ENCODE results near the gene UNC93B1. TPM values are rescaled to one million over a fixed set of nuclear protein-coding genes. Genes with fewer than 3 reads are reported as not detected.

Gene UNC93B1
- total RNA-seq, 1 donor from 2014 or later: 79.5 TPM

- ATAC-seq: peak; percentile 61
Observed at GRCh38 chr11:68020575-68020974, 16.7 kb upstream of the UNC93B1 start.

GRCh38 chr11:68019486-68019885, 15.6 kb upstream of the UNC93B1 start:
- intact Hi-C loops (cut with DNase I): no loop called here
- Histone ChIP-seq H3K27me3 (no peaks in the 10 kb centered on the region), H3K27ac (no peak overlapping the region), H3K9me3 (no peaks in the 10 kb centered on the region), H3K36me3 (peaks cover 18% of the 10 kb centered on the region), H3K4me1 (peaks cover 16% of the 10 kb centered on the region), H3K4me3 (no peak overlapping the region)
- TF ChIP-seq CTCF (IDR thresholded peaks at IDR 0.05): no peak
- DNase-seq (no peak), ATAC-seq (no peak)

More at GRCh38 chr11:68020575-68020974, 16.7 kb upstream of the UNC93B1 start:
- no peak overlapping the region for H3K27ac ChIP-seq
- H3K4me1 ChIP-seq: peaks cover 9% of the 10 kb centered on the region
- DNase-seq: no peak
- H3K9me3 ChIP-seq: no peaks in the 10 kb centered on the region
- no peaks in the 10 kb centered on the region for H3K27me3 ChIP-seq
- peaks cover 27% of the 10 kb centered on the region for H3K36me3 ChIP-seq
- no peak overlapping the region for H3K4me3 ChIP-seq
- TF ChIP-seq CTCF (IDR thresholded peaks at IDR 0.05): peak; percentile 30
- intact Hi-C loops (cut with DNase I): no loop called here

GRCh38 chr11:68018730-68019190, 14.9 kb upstream of the UNC93B1 start:
- no peak for ATAC-seq
- H3K9me3 ChIP-seq: no peaks in the 10 kb centered on the region
- no peak for DNase-seq
- no peak for TF ChIP-seq CTCF (IDR thresholded peaks at IDR 0.05)
- intact Hi-C loops (cut with DNase I): no loop called here
- H3K27ac ChIP-seq: no peak overlapping the region
- peaks cover 11% of the 10 kb centered on the region for H3K36me3 ChIP-seq
- no peak overlapping the region for H3K4me3 ChIP-seq
- peaks cover 23% of the 10 kb centered on the region for H3K4me1 ChIP-seq
- H3K27me3 ChIP-seq: no peaks in the 10 kb centered on the region

- ATAC-seq: no peak
- Histone ChIP-seq H3K9me3 (no peaks in the 10 kb centered on the region), H3K27ac (no peak overlapping the region), H3K27me3 (no peaks in the 10 kb centered on the region), H3K36me3 (peaks cover 11% of the 10 kb centered on the region), H3K4me1 (peaks cover 27% of the 10 kb centered on the region), H3K4me3 (no peak overlapping the region)
- no peak for TF ChIP-seq CTCF (IDR thresholded peaks at IDR 0.05)
- intact Hi-C loops (cut with DNase I): no loop called here
- DNase-seq: no peak
Observed at GRCh38 chr11:68017980-68018729, 14.3 kb upstream of the UNC93B1 start.

GRCh38 chr11:68016904-68017817, 13.3 kb upstream of the UNC93B1 start:
- DNase-seq: no peak
- ATAC-seq: no peak
- peaks cover 4% of the 10 kb centered on the region for H3K36me3 ChIP-seq
- H3K4me1 ChIP-seq: peaks cover 36% of the 10 kb centered on the region
- H3K4me3 ChIP-seq: no peak overlapping the region
- intact Hi-C loops (cut with DNase I): no loop called here
- H3K9me3 ChIP-seq: no peaks in the 10 kb centered on the region
- peak overlapping the region; percentile 11 for H3K27ac ChIP-seq
- no peak for TF ChIP-seq CTCF (IDR thresholded peaks at IDR 0.05)
- no peaks in the 10 kb centered on the region for H3K27me3 ChIP-seq
